Activated CD4-positive, CD25-positive, alpha-beta regulatory T cell treated with anti-CD3 and anti-CD28 coated beads, Interleukin-2, amount 50 U/mL, for 72 hours (primary cell): ENCODE measurements around the gene MMP20.

ENCODE experiments used
- DNase-seq: peaks from one replicate; pipeline ENCODE4 v3.0.0; 2021

MMP20 gene

GRCh38 chr11:102590276-102591049 is 34.7 kb downstream of the MMP20 start:
- no peak for DNase-seq

GRCh38 chr11:102589047-102589459 is 36.1 kb downstream of the MMP20 start:
- no peak for DNase-seq

GRCh38 chr11:102587722-102588121 is 37.4 kb downstream of the MMP20 start:
- no peak for DNase-seq

GRCh38 chr11:102583141-102583873 is 41.8 kb downstream of the MMP20 start:
- DNase-seq: no peak

- no peak for DNase-seq
These were observed 43.0 kb downstream of the MMP20 start for GRCh38 chr11:102582140-102582539.

- DNase-seq: no peak
These were observed 44.1 kb downstream of the MMP20 start for GRCh38 chr11:102581066-102581465.

GRCh38 chr11:102580185-102580951 is 44.8 kb downstream of the MMP20 start:
- DNase-seq: no peak

- no peak for DNase-seq
These were observed 47.4 kb downstream of the MMP20 start for GRCh38 chr11:102577723-102578122.

GRCh38 chr11:102577182-102577581 is 48.0 kb downstream of the MMP20 start:
- DNase-seq: no peak

- DNase-seq: no peak
These were observed 48.8 kb downstream of the MMP20 start for GRCh38 chr11:102576350-102576749.

GRCh38 chr11:102575012-102575411 is 50.1 kb downstream of the MMP20 start:
- DNase-seq: no peak

- no peak for DNase-seq
These were observed 51.3 kb downstream of the MMP20 start for GRCh38 chr11:102573851-102574250.

- DNase-seq: no peak
These were observed 52.4 kb downstream of the MMP20 start for GRCh38 chr11:102572554-102573220.

- DNase-seq: no peak
These were observed 56.3 kb downstream of the MMP20 start for GRCh38 chr11:102568851-102569250.

GRCh38 chr11:102566112-102566511 is 59.0 kb downstream of the MMP20 start:
- no peak for DNase-seq

GRCh38 chr11:102564110-102564509 is 61.0 kb downstream of the MMP20 start:
- DNase-seq: no peak

- DNase-seq: no peak
These were observed 63.5 kb downstream of the MMP20 start for GRCh38 chr11:102561636-102562035.

- DNase-seq: no peak
These were observed 64.5 kb downstream of the MMP20 start for GRCh38 chr11:102560555-102561011.

GRCh38 chr11:102559839-102560238 is 65.3 kb downstream of the MMP20 start:
- no peak for DNase-seq

GRCh38 chr11:102555091-102555490 is 70.0 kb downstream of the MMP20 start:
- no peak for DNase-seq

- no peak for DNase-seq
These were observed 71.3 kb downstream of the MMP20 start for GRCh38 chr11:102553835-102554282.

GRCh38 chr11:102552447-102553194 is 72.5 kb downstream of the MMP20 start:
- DNase-seq: no peak
